Keratinocyte (primary cell): ENCODE measurements around the gene SUN2. TPM values are rescaled to one million over a fixed set of nuclear protein-coding genes. Genes with fewer than 3 reads are reported as not detected.

Experiments
- DNase-seq: peaks from one replicate; pipeline ENCODE4 v3.0.0-alpha.2; 2011; ENCODE audit warnings: low read depth, missing footprints, low spot score
- FAIRE-seq: peaks from 2 replicates; lab custom pipeline; 2011; peaks lifted over from hg19 to GRCh38; lab: Jason Lieb, UNC
- H2AFZ ChIP-seq: 2 replicates; pipeline ENCODE4 v1.6.0; 2012; ENCODE audit warnings: low read length, control low read depth, inconsistent platforms; ENCODE audit not compliant: control insufficient read depth
- H3K27ac ChIP-seq: 2 replicates; pipeline ENCODE4 v1.5.1; 2011; ENCODE audit warnings: low read length; ENCODE audit not compliant: control insufficient read depth, insufficient read depth
- H3K27me3 ChIP-seq: 3 replicates; pipeline ENCODE4 v1.6.0; 2011; ENCODE audit warnings: low read length; ENCODE audit not compliant: control insufficient read depth, insufficient read depth; ENCODE audit errors: extremely low read depth
- H3K36me3 ChIP-seq, 2 experiments: 2 replicates in 1 of 2; 3 replicates in 1 of 2; pipeline ENCODE4 v1.5.1; 2011; ENCODE audit warnings: low read length in 2 of 2, mild to moderate bottlenecking in 1 of 2; ENCODE audit not compliant: control insufficient read depth in 2 of 2, insufficient read depth in 2 of 2; ENCODE audit errors: extremely low read depth in 1 of 2
- H3K4me1 ChIP-seq: 3 replicates; pipeline ENCODE4 v1.5.1; 2011; ENCODE audit warnings: low read length; ENCODE audit not compliant: control insufficient read depth, insufficient read depth; ENCODE audit errors: extremely low read depth
- H3K4me2 ChIP-seq: 3 replicates; pipeline ENCODE4 v1.6.0; 2011; ENCODE audit warnings: low read depth, low read length; ENCODE audit not compliant: control insufficient read depth, insufficient read depth; ENCODE audit errors: extremely low read depth
- H3K4me3 ChIP-seq, 3 experiments: fragments of 200-600 bp in 1 of 3; sonication (generic) in 1 of 3; 2 replicates in 2 of 3; 3 replicates in 1 of 3; pipeline ENCODE4 v1.5.1; 2011 to 2016; ENCODE audit warnings: low read length in 3 of 3, mild to moderate bottlenecking in 3 of 3, control low read depth in 2 of 3, inconsistent platforms in 1 of 3, low read depth in 1 of 3, mixed read lengths in 1 of 3, mixed run types in 1 of 3, moderate library complexity in 1 of 3; ENCODE audit not compliant: control insufficient read depth in 2 of 3, insufficient read depth in 2 of 3; ENCODE audit errors: extremely low read depth in 1 of 3
- H3K79me2 ChIP-seq: 2 replicates; pipeline ENCODE4 v1.6.0; 2012; ENCODE audit warnings: low read length; ENCODE audit not compliant: control insufficient read depth, insufficient read depth
- H3K9ac ChIP-seq: 3 replicates; pipeline ENCODE4 v1.6.0; 2011; ENCODE audit warnings: low read length; ENCODE audit not compliant: control insufficient read depth, insufficient read depth; ENCODE audit errors: extremely low read depth
- H3K9me1 ChIP-seq: 3 replicates; pipeline ENCODE4 v1.6.0; 2011; ENCODE audit warnings: low read length; ENCODE audit not compliant: control insufficient read depth, insufficient read depth; ENCODE audit errors: extremely low read depth
- H3K9me3 ChIP-seq: 2 replicates; pipeline ENCODE4 v1.5.1; 2012; ENCODE audit warnings: low read depth, low read length; ENCODE audit not compliant: control insufficient read depth
- H4K20me1 ChIP-seq: 3 replicates; pipeline ENCODE4 v1.6.0; 2011; ENCODE audit warnings: low read length; ENCODE audit not compliant: control insufficient read depth, insufficient read depth; ENCODE audit errors: extremely low read depth
- EZH2 ChIP-seq: IDR thresholded peaks from one replicate; pipeline ENCODE4 v1.6.1; 2012; ENCODE audit warnings: inconsistent platforms, mild to moderate bottlenecking, low read length, moderate library complexity
- dilution Hi-C: fragments of 300-500 bp; cut with MboI; formaldehyde crosslinking; loops from one replicate; pipeline ENCODE4 v1.7.0; 2020; ENCODE audit warnings: low sequenced_read_pairs; ENCODE audit not compliant: extremely low pct_ligation_motif_present
- polyA plus RNA-seq, 5 experiments: library from polyadenylated mRNA; depleted of rRNA in 3 of 5; stranded (reverse) in 3 of 5; stranded (forward) in 1 of 5; unstranded in 1 of 5; fragments of >200 nt; gene quantifications; 1 replicate in 1 of 5; 2 replicates in 3 of 5; 3 replicates in 1 of 5; pipeline versions ENCODE4 v1.2.1 to v1.2.3, GENCODE V29; 2011 to 2012; ENCODE audit warnings: missing spikeins in 2 of 5, low read depth in 1 of 5, low replicate concordance in 1 of 5
- TF ChIP-seq, protein P1 (sequence below), 3 experiments: IDR thresholded peaks in 1 of 3; conservative IDR thresholded peaks in 1 of 3; optimal IDR thresholded peaks in 1 of 3; 2 replicates in 2 of 3; 3 replicates in 1 of 3; pipeline versions ENCODE3 to v1.5.1; 2011; ENCODE audit warnings: low read length in 3 of 3, mild to moderate bottlenecking in 3 of 3, moderate library complexity in 2 of 3, control low read depth in 1 of 3, inconsistent platforms in 1 of 3; ENCODE audit not compliant: insufficient read depth in 2 of 3; ENCODE audit errors: extremely low read depth in 1 of 3

Gene SUN2
- polyA plus RNA-seq, 1 donor (not counting 4 experiments of a cell fraction or from before 2014, with no cell fraction given): 15.9 TPM

DNA sequence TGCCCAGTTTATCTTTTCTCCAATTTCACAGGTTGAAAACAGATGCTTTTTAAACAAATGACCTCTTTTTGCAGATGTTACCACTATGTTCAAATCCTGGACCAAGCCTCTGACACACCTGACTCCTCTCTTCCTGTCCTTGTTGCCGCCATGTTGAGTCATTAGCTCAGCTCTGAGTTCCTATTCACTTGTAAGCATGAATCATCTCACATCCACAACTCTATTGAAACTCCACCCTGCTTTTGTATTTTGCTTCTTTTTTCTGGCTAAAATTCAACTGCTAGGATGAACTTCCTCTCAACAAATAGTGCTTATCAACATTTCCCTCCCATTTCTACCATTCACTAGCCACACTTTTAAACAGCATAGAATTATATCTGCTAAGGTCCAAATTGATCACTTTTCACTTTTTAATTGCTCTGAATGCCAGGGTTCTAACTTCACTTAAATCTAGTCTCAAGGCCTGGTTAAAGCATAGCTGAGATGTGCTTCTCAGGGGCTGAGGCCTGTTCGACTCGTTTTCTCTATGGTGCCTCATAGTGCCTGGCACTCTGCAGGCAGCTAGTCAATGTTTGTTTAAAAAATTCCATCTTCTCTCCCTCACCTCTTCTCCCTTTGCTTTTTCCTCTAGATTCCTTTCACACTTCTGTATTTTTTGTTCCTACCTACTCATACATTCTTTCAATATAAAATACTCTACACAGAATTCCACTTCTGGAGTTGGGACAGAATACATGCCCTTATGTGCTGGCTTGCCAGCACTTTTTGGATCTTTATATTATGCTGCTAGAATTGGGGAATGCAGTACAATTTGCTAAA, 59.0 kb downstream of the SUN2 start:
- Histone ChIP-seq H3K9me3 (no peaks in the 10 kb centered on the region), H3K4me3 (peak overlapping the region in 2 of 3 experiments; percentile 1 to 81), H3K79me2 (peaks cover 69% of the 10 kb centered on the region), H4K20me1 (no peaks in the 10 kb centered on the region), H3K36me3 (peaks cover 5 to 13% of the 10 kb centered on the region in 2 experiments), H3K27ac (peak overlapping the region; percentile 83), H3K4me1 (peaks cover 45% of the 10 kb centered on the region), H2AFZ (no peak overlapping the region), H3K9ac (peak overlapping the region; percentile 54), H3K27me3 (no peaks in the 10 kb centered on the region), H3K9me1 (no peaks in the 10 kb centered on the region), H3K4me2 (peak overlapping the region; percentile 89)
- dilution Hi-C loops: no loop called here
- peak; percentile 83 for DNase-seq
- FAIRE-seq: peak; percentile 95
- TF ChIP-seq EZH2: no peak
- TF ChIP-seq, protein P1, sequence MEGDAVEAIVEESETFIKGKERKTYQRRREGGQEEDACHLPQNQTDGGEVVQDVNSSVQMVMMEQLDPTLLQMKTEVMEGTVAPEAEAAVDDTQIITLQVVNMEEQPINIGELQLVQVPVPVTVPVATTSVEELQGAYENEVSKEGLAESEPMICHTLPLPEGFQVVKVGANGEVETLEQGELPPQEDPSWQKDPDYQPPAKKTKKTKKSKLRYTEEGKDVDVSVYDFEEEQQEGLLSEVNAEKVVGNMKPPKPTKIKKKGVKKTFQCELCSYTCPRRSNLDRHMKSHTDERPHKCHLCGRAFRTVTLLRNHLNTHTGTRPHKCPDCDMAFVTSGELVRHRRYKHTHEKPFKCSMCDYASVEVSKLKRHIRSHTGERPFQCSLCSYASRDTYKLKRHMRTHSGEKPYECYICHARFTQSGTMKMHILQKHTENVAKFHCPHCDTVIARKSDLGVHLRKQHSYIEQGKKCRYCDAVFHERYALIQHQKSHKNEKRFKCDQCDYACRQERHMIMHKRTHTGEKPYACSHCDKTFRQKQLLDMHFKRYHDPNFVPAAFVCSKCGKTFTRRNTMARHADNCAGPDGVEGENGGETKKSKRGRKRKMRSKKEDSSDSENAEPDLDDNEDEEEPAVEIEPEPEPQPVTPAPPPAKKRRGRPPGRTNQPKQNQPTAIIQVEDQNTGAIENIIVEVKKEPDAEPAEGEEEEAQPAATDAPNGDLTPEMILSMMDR (optimal IDR thresholded peaks at IDR 0.05 in 1 of 3, IDR thresholded peaks at IDR 0.05 in 1 of 3, conservative IDR thresholded peaks at IDR 0.05 in 1 of 3; ENCODE audit: extremely low read depth in 1 of 3, insufficient read depth in 2 of 3, low read length in 3 of 3): no peak

DNA sequence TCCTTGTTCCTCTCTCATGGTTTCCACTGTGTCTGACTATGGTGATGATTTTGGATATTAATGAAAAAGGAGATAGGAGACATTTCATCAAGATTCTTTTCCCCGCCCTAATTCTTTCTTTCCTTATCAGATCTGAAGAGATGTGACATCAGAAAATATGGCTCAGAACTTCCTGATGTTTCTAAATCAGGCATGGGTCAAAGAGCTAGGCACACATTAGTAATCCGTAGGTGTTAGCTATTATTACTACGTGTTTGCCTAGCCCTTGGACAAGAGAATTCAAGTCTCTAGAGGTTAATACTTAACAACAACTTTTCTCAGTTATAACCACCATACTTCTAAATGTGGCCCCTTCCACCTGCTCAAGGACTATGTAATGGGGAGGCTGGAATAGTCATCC, 60.9 kb downstream of the SUN2 start:
- no peaks in the 10 kb centered on the region for H3K27me3 ChIP-seq
- no peak for TF ChIP-seq EZH2
- TF ChIP-seq, protein P1 (optimal IDR thresholded peaks at IDR 0.05 in 1 of 3, IDR thresholded peaks at IDR 0.05 in 1 of 3, conservative IDR thresholded peaks at IDR 0.05 in 1 of 3; ENCODE audit: extremely low read depth in 1 of 3, insufficient read depth in 2 of 3, low read length in 3 of 3): no peak
- H2AFZ ChIP-seq: no peak overlapping the region
- H3K9me1 ChIP-seq: no peaks in the 10 kb centered on the region
- no peak overlapping the region for H3K4me3 ChIP-seq
- dilution Hi-C loops: no loop called here
- peaks cover 9 to 21% of the 10 kb centered on the region in 2 experiments for H3K36me3 ChIP-seq
- H3K9ac ChIP-seq: no peak overlapping the region
- no peaks in the 10 kb centered on the region for H4K20me1 ChIP-seq
- peaks cover 40% of the 10 kb centered on the region for H3K4me1 ChIP-seq
- H3K79me2 ChIP-seq: peaks cover 77% of the 10 kb centered on the region
- FAIRE-seq (no peak), DNase-seq (no peak)
- H3K9me3 ChIP-seq: no peaks in the 10 kb centered on the region
- peak overlapping the region; percentile 41 for H3K27ac ChIP-seq
- H3K4me2 ChIP-seq: peak overlapping the region; percentile 34
